AG09319 (cell line): ENCODE measurements around the gene EVA1A.

Source experiments
- DNase-seq: peaks from one replicate; pipeline ENCODE4 v3.0.0-alpha.2; 2010; ENCODE audit warnings: low read depth; ENCODE audit errors: extremely low read depth
- TF ChIP-seq, protein P1 (sequence below): IDR thresholded peaks from 2 replicates; pipeline ENCODE4 v1.5.1; 2011; ENCODE audit warnings: low read depth, mild to moderate bottlenecking, inconsistent platforms, low read length, moderate library complexity

EVA1A gene

DNA sequence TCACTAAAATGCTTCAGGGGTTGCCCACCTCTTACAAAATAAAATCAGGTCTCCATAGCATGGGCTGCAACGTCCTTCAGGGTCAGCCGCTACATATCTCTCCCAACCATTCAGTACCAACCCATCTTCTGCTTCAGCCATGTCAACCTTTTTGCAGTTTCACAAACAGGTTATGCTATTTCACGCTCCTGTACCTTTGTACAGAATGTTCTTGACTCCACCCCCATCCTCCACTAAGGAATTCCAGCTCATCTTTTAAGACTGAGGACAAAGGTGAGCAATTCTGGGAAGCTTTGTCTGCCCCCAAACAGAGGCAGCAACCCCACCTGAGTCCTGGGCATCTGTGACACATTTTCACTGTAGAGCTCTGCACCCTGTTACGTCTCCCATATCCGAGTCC lies 8.8 kb upstream of the EVA1A start:
- TF ChIP-seq, protein P1, sequence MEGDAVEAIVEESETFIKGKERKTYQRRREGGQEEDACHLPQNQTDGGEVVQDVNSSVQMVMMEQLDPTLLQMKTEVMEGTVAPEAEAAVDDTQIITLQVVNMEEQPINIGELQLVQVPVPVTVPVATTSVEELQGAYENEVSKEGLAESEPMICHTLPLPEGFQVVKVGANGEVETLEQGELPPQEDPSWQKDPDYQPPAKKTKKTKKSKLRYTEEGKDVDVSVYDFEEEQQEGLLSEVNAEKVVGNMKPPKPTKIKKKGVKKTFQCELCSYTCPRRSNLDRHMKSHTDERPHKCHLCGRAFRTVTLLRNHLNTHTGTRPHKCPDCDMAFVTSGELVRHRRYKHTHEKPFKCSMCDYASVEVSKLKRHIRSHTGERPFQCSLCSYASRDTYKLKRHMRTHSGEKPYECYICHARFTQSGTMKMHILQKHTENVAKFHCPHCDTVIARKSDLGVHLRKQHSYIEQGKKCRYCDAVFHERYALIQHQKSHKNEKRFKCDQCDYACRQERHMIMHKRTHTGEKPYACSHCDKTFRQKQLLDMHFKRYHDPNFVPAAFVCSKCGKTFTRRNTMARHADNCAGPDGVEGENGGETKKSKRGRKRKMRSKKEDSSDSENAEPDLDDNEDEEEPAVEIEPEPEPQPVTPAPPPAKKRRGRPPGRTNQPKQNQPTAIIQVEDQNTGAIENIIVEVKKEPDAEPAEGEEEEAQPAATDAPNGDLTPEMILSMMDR, result no peak
- no peak for DNase-seq

DNA sequence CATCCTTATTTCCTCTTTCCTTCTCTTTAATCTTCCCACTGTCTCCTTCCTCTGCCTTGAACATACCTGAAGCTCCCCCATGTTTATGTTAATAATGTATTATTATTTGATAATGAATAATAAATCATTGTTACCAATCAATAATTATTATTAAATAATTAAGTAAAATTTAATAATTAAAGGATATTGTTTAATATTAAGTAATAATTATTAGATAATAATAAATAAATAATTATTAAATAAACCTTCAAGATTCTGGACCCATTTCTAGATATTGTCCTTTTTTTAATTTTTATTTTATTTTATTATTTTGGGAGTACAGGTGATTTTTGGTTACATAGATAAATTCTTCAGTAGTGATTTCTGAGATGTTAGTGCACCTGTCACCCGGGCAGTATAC lies 7.4 kb upstream of the EVA1A start:
- TF ChIP-seq, protein P1, result no peak
- DNase-seq, result no peak

DNA sequence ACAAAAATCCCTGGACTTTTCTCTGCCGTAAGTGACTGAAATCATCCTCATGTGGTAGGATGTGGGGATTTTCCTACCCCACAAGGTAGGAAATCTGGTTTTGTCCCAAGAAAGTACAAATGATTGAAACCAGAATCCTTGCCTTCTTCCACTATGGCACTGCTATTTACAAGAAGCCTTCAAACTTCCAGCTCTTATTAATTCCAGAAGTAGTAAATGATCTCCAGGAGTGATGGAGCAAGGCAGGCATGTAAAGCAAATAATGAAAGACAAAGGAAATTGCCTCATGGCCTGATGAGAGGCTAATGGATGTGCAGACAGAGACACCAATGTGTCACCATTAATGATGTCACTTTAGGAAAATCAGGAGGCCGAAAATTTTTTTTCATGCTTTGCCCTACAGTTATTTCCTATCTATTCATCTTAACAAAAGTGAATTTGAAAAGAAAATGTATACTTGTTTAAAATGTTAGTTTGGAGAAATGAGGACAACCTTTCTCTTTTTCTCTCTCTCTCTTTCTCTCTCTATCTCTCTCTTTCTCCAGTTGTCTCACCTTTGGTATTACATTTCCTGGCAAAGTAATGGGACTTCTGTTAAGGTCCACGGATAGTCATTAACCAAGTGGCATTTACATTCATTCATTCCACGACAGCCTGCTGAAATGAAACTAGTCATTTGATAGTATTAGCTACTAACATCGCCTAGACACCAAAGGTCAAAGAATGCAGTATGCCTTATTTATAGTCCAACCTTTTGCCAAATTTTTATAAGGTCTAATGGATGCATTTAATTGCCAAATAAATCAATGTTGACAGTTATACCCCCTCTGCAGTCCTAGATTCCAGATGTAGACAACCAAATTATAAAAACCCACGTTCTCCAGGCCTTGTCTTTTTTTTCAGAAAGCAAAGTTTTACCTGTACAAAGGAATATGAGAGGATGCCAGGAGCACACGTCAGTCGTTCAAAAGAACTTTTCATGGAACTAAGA lies 5.0 kb upstream of the EVA1A start:
- DNase-seq, result no peak
- TF ChIP-seq, protein P1, result no peak

DNA sequence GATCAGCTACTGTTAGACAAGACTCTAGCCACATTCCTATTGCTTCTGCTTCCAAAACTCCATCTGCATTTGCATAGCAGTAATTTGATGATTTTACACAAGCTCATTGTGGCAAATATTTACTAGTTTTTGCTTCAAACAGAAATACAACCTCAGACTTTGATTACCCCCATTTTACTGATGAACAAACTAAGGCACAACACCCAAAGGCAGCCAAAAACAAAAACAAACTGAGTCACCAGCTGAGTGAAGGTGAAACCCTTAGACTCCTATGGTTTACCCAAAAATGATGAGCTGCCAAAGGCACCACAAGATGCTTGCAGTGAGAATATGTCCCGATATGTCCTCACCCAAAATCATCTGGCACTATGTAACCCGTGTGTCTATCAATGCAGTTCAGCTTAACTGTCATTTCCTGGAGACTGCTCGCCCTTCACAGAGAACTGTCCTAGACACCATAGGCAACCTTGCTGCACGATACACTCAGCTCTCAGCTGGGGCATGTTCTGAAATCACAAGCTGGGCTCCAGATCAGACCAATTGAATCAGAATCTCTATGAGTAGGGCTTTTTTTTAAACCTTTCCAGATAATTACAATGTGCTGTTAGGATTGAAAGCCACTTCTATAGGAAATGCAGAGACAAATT lies 4.1 kb upstream of the EVA1A start:
- DNase-seq, result no peak
- TF ChIP-seq, protein P1, result no peak

DNA sequence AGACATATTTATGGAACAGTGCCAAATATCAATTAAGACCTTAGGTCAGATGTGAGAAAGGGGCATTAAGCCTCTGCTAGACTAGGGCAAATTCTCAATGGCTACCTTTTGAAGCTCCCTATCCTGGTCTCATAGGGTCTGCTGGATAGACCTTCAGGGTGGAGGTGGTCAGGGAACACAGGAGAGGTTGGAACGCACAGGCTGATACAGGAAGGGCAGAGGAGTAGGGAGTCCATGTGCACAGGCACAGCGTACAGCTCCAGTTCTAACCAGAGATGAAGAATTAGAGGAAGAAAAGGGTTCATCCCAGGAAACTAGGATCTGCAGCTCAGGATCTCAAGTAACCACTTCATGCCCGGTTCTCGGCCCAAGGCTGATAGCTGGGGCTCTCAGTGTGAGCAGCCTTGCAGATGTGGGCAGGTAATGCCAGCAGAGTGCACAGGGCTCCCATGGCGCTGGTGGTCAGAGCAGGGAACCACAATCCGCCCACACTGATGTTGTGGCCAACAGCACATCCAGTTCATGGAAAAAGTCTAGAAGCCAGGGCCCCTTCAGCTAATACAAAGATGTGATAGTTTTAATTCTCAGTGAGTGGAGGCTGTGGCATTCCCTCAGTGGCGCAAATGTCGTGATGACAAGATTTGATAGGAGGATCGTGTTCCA lies 3.4 kb upstream of the EVA1A start:
- DNase-seq, result no peak
- TF ChIP-seq, protein P1, result no peak

DNA sequence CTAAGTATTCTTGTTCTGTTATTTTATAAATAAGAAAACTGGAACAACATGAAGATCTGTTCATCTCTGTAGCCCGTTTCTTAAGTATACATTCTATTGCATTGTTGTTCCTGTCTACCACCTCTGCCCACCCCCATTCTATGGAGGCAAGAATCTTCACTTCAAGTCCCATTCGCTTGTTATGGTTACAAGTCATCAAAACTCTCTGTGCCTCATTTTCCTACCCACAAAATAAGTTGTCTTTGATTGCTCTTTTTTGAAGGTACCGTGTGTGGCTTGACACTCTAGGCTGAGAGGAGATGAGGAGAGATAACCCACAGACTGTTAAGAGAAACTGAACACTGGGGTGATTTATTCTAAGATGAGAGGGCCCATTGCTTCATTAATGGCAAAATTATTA lies 2.9 kb upstream of the EVA1A start:
- no peak for DNase-seq

More for the DNA sequence above, 2.9 kb upstream of the EVA1A start:
- TF ChIP-seq, protein P1, result no peak
